HepG2 (cell line): Measurements from ENCODE around the gene PCGF3. TPM values are rescaled to one million over a fixed set of nuclear protein-coding genes. Genes with fewer than 3 reads are reported as not detected.

Experiments used
- AGO1 ChIP-seq: fragments of 200-400 bp; formaldehyde crosslinking; IDR thresholded peaks from 2 replicates; pipeline ENCODE4 v1.6.1; 2017; ENCODE audit warnings: mild to moderate bottlenecking, low read depth, low read length, moderate library complexity; ENCODE audit not compliant: poor library complexity, severe bottlenecking
- ATF7 ChIP-seq, 2 experiments: fragments of 450-650 bp in 1 of 2; sonication (generic) in 1 of 2; formaldehyde crosslinking in 1 of 2; IDR thresholded peaks; 2 replicates each; pipeline versions ENCODE4 v1.4.0 to v1.6.1; 2016 to 2020; ENCODE audit warnings: antibody characterized with exemption in 1 of 2, mild to moderate bottlenecking in 1 of 2, missing genetic modification reagents in 1 of 2
- GATAD2A ChIP-seq: IDR thresholded peaks from 2 replicates; pipeline ENCODE4 v1.6.1; 2016
- HNF4A ChIP-seq: sonication (generic); formaldehyde crosslinking; IDR thresholded peaks from 2 replicates; pipeline ENCODE4 v1.4.0; 2020; ENCODE audit warnings: missing genetic modification reagents
- JARID2 ChIP-seq: sonication (generic); formaldehyde crosslinking; IDR thresholded peaks from 2 replicates; pipeline ENCODE4 v1.8.1; 2023; ENCODE audit warnings: missing genetic modification reagents, inconsistent platforms; ENCODE audit not compliant: insufficient replicate concordance
- LBX2 ChIP-seq: sonication (generic); formaldehyde crosslinking; IDR thresholded peaks from 2 replicates; pipeline ENCODE4 v1.5.0; 2020; ENCODE audit warnings: missing genetic modification reagents, mild to moderate bottlenecking, borderline replicate concordance
- LCORL ChIP-seq, 2 experiments: fragments of 450-650 bp in 1 of 2; sonication (generic) in 1 of 2; formaldehyde crosslinking in 1 of 2; IDR thresholded peaks; 2 replicates each; pipeline versions ENCODE4 v1.5.0 to v1.6.1; 2017 to 2020; ENCODE audit warnings: antibody characterized with exemption in 1 of 2, missing genetic modification reagents in 1 of 2
- MAFF ChIP-seq: IDR thresholded peaks from 2 replicates; pipeline ENCODE4 v1.6.1; 2011; ENCODE audit warnings: low read depth, low read length, improper control_type of control experiment
- MXI1 ChIP-seq: IDR thresholded peaks from 3 replicates; pipeline ENCODE4 v1.6.1; 2012; ENCODE audit warnings: low read depth, low read length, inconsistent platforms, borderline replicate concordance
- NR0B2 ChIP-seq: sonication (generic); formaldehyde crosslinking; IDR thresholded peaks from 2 replicates; pipeline ENCODE4 v1.4.0; 2020; ENCODE audit warnings: mild to moderate bottlenecking, missing genetic modification reagents
- POLR2AphosphoS2 ChIP-seq: IDR thresholded peaks from 2 replicates; pipeline ENCODE4 v1.6.1; 2011; ENCODE audit warnings: low read depth, low read length, improper control_type of control experiment
- RFXAP ChIP-seq: sonication (generic); formaldehyde crosslinking; IDR thresholded peaks from 2 replicates; pipeline ENCODE4 v1.4.0; 2020; ENCODE audit warnings: missing genetic modification reagents, borderline replicate concordance
- SATB2 ChIP-seq: sonication (generic); formaldehyde crosslinking; IDR thresholded peaks from 2 replicates; pipeline ENCODE4 v1.5.0; 2020; ENCODE audit warnings: missing genetic modification reagents
- SPEN ChIP-seq: sonication (generic); formaldehyde crosslinking; IDR thresholded peaks from 2 replicates; pipeline ENCODE4 v1.5.1; 2020; ENCODE audit warnings: low read depth, mild to moderate bottlenecking, missing genetic modification reagents
- STAG1 ChIP-seq: sonication (generic); formaldehyde crosslinking; IDR thresholded peaks from 2 replicates; pipeline ENCODE4 v1.4.0; 2020; ENCODE audit warnings: missing genetic modification reagents
- TOPORS ChIP-seq: sonication (generic); formaldehyde crosslinking; IDR thresholded peaks from 2 replicates; pipeline ENCODE4 v1.8.0; 2023; ENCODE audit warnings: mild to moderate bottlenecking, missing genetic modification reagents
- ZBTB39 ChIP-seq: sonication (generic); formaldehyde crosslinking; IDR thresholded peaks from 2 replicates; pipeline ENCODE4 v1.5.0; 2020; ENCODE audit warnings: missing genetic modification reagents
- ZNF136 ChIP-seq: sonication (generic); formaldehyde crosslinking; IDR thresholded peaks from 2 replicates; pipeline ENCODE4 v1.8.1; 2022; ENCODE audit warnings: low read depth, mild to moderate bottlenecking, moderate library complexity, missing genetic modification reagents
- ZNF281 ChIP-seq: sonication (generic); formaldehyde crosslinking; IDR thresholded peaks from 2 replicates; pipeline ENCODE4 v1.4.0; 2020; ENCODE audit warnings: missing genetic modification reagents, borderline replicate concordance
- ZNF549 ChIP-seq: sonication (generic); formaldehyde crosslinking; IDR thresholded peaks from 2 replicates; pipeline ENCODE4 v1.5.0; 2020; ENCODE audit warnings: missing genetic modification reagents
- ZNF576 ChIP-seq: sonication (generic); formaldehyde crosslinking; IDR thresholded peaks from 2 replicates; pipeline ENCODE4 v1.4.0; 2020; ENCODE audit warnings: mild to moderate bottlenecking, missing genetic modification reagents
- polyA plus RNA-seq, 8 experiments: library from polyadenylated mRNA; depleted of rRNA in 3 of 8; stranded (reverse) in 7 of 8; unstranded in 1 of 8; fragments of >200 nt; fragmentation: Illumina TruSeq in 4 of 8; extraction: Trizol in 4 of 8; gene quantifications; 2 replicates each; pipeline versions ENCODE4 v1.2.1 to v1.2.3, GENCODE V29; 2011 to 2016; ENCODE audit warnings: low read depth in 4 of 8, missing spikeins in 1 of 8, mixed read lengths in 1 of 8; ENCODE audit not compliant: insufficient read depth in 1 of 8
- total RNA-seq, 5 experiments: library from RNA; depleted of rRNA; stranded (reverse); fragments of >200 nt; fragmentation: Illumina TruSeq; extraction: Trizol; gene quantifications; 2 replicates each; pipeline ENCODE4 v1.2.3, GENCODE V29; 2016; ENCODE audit warnings: low read depth in 1 of 5

The PCGF3 gene
- total and polyA plus RNA-seq, 2 of the 13 experiments (the other 11 are each of a cell fraction or from before 2014, with no cell fraction given), result 28.6 to 66.2 TPM

- TF ChIP-seq MXI1, result peak; percentile 57; the same call in 1 of the 3 replicates
- no peak for TF ChIP-seq POLR2AphosphoS2
- peak; percentile 39 for TF ChIP-seq HNF4A (CRISPR knock-in tag)
- TF ChIP-seq SATB2, result no peak
- TF ChIP-seq GATAD2A (CRISPR knock-in tag), result peak; percentile 59; the same call in 1 of the 2 replicates
- TF ChIP-seq JARID2, result no peak
- TF ChIP-seq TOPORS (CRISPR knock-in tag), result no peak
- no peak; the same call in 1 of the 2 replicates for TF ChIP-seq RFXAP (CRISPR knock-in tag)
- no peak; the same call in 1 of the 2 replicates for TF ChIP-seq ZNF281 (CRISPR knock-in tag)
- 0 out of 2 replicates have a peak, but pooled peaks have one; percentile 24 for TF ChIP-seq LBX2
- TF ChIP-seq MAFF, result no peak
- TF ChIP-seq ATF7 (IDR thresholded peaks at IDR 0.05), result no peak
- TF ChIP-seq ATF7 (CRISPR knock-in tag; IDR thresholded peaks at IDR 0.05), result no peak
- no peak for TF ChIP-seq NR0B2 (CRISPR knock-in tag)
- no peak for TF ChIP-seq ZNF136 (CRISPR knock-in tag)
- TF ChIP-seq LCORL (IDR thresholded peaks at IDR 0.05), result no peak
- peak; percentile 87 for TF ChIP-seq LCORL (CRISPR knock-in tag; IDR thresholded peaks at IDR 0.05)
- TF ChIP-seq AGO1, result no peak
- no peak for TF ChIP-seq ZBTB39 (CRISPR knock-in tag)
- TF ChIP-seq STAG1 (CRISPR knock-in tag), result no peak; the same call in 1 of the 2 replicates
- TF ChIP-seq ZNF576, result no peak; the same call in 1 of the 2 replicates
- TF ChIP-seq SPEN (CRISPR knock-in tag), result no peak
- no peak for TF ChIP-seq ZNF549
Observed at GRCh38 chr4:687048-687970, 18.3 kb upstream of the PCGF3 start (continued).
